Endothelial cell of umbilical vein (primary cell): ENCODE measurements around the gene STRN3. TPM values are rescaled to one million over a fixed set of nuclear protein-coding genes. Genes with fewer than 3 reads are reported as not detected.

Experiments
- BruUV-seq: library from RNA; stranded (reverse); fragments of 400-500 nt; replicated peaks from 2 replicates; lab custom pipeline; 2021; lab: Mats Ljungman, UMichigan
- CTCF ChIA-PET: fragments of 300-600, 350-600 bp; sonication (Branson Sonifier 250); formaldehyde crosslinking; loops from one replicate; lab custom pipeline; 2021; ENCODE audit warnings: antibody characterized with exemption, inconsistent platforms; lab: Charles Lee
- POLR2A ChIA-PET: fragments of 300-600, 350-600 bp; sonication (Branson Sonifier 250); formaldehyde crosslinking; loops from one replicate; lab custom pipeline; 2021; ENCODE audit warnings: antibody characterized with exemption, inconsistent platforms; lab: Charles Lee
- DNase-seq: peaks from one replicate; pipeline ENCODE4 v3.0.0-alpha.2; 2011; ENCODE audit warnings: low read depth, low spot score
- FAIRE-seq: peaks from 2 replicates; lab custom pipeline; 2011; peaks lifted over from hg19 to GRCh38; lab: Jason Lieb, UNC
- H2AFZ ChIP-seq: 2 replicates; pipeline ENCODE4 v1.6.0; 2012; ENCODE audit warnings: low read depth, low read length, control low read depth, inconsistent platforms
- H3K27ac ChIP-seq: 2 replicates; pipeline ENCODE4 v1.5.1; 2011; ENCODE audit warnings: low read depth, mild to moderate bottlenecking, control low read depth, low read length, moderate library complexity; ENCODE audit not compliant: insufficient read depth
- H3K27me3 ChIP-seq, 2 experiments: 2 replicates each; pipeline versions ENCODE4 v1.6.0 to v1.6.1; 2011; ENCODE audit warnings: low read length in 2 of 2, mixed read lengths in 1 of 2; ENCODE audit not compliant: control insufficient read depth in 2 of 2, insufficient read depth in 2 of 2
- H3K36me3 ChIP-seq, 2 experiments: 2 replicates in 1 of 2; 3 replicates in 1 of 2; pipeline ENCODE4 v1.5.1; 2011; ENCODE audit warnings: low read length in 2 of 2, mild to moderate bottlenecking in 1 of 2, moderate library complexity in 1 of 2; ENCODE audit not compliant: control insufficient read depth in 2 of 2, insufficient read depth in 2 of 2; ENCODE audit errors: extremely low read depth in 1 of 2
- H3K4me1 ChIP-seq: 3 replicates; pipeline ENCODE4 v1.5.1; 2011; ENCODE audit warnings: mild to moderate bottlenecking, low read length; ENCODE audit not compliant: control insufficient read depth, insufficient read depth; ENCODE audit errors: extremely low read depth
- H3K4me2 ChIP-seq: 2 replicates; pipeline ENCODE4 v1.6.1; 2011; ENCODE audit warnings: low read length, control low read depth, mixed read lengths; ENCODE audit not compliant: insufficient read depth
- H3K4me3 ChIP-seq, 3 experiments: fragments of 200-600 bp in 1 of 3; sonication (generic), shearing (Covaris generic) in 1 of 3; replicated peaks in 1 of 3; 2 replicates each; pipeline ENCODE4 v1.5.1; 2011 to 2016; ENCODE audit warnings: control low read depth in 3 of 3, low read length in 3 of 3, mild to moderate bottlenecking in 2 of 3, inconsistent platforms in 1 of 3, low read depth in 1 of 3, moderate library complexity in 1 of 3; ENCODE audit not compliant: insufficient read depth in 1 of 3
- H3K79me2 ChIP-seq: 2 replicates; pipeline ENCODE4 v1.6.0; 2012; ENCODE audit warnings: low read length, inconsistent platforms; ENCODE audit not compliant: control insufficient read depth, insufficient read depth
- H3K9ac ChIP-seq: replicated peaks from 2 replicates; pipeline ENCODE3; 2011; ENCODE audit warnings: low read length, control low read depth; ENCODE audit not compliant: insufficient read depth; ENCODE audit errors: extremely low read depth
- H3K9me1 ChIP-seq: replicated peaks from 3 replicates; pipeline ENCODE4 v1.6.0; 2011; ENCODE audit warnings: mild to moderate bottlenecking, low read length; ENCODE audit not compliant: control insufficient read depth, insufficient read depth; ENCODE audit errors: extremely low read depth
- H3K9me3 ChIP-seq: replicated peaks from 2 replicates; pipeline ENCODE4 v1.5.1; 2012; ENCODE audit warnings: low read length, inconsistent platforms; ENCODE audit not compliant: control insufficient read depth, insufficient read depth
- H4K20me1 ChIP-seq: replicated peaks from 2 replicates; pipeline ENCODE3; 2011; ENCODE audit warnings: mild to moderate bottlenecking, low read length; ENCODE audit not compliant: control insufficient read depth, insufficient read depth; ENCODE audit errors: extremely low read depth
- CTCF ChIP-seq, 2 donors: IDR thresholded peaks; 1 replicate in 1 of 2; 2 replicates in 1 of 2; pipeline ENCODE4 v1.5.1; 2011; ENCODE audit warnings: low read length in 2 of 2, mild to moderate bottlenecking in 2 of 2, moderate library complexity in 2 of 2, control low read depth in 1 of 2, inconsistent platforms in 1 of 2, low read depth in 1 of 2; ENCODE audit not compliant: insufficient read depth in 1 of 2; ENCODE audit errors: extremely low read depth in 1 of 2
- EZH2 ChIP-seq: IDR thresholded peaks from 2 replicates; pipeline ENCODE4 v1.6.1; 2012; ENCODE audit warnings: borderline replicate concordance, low read depth, mild to moderate bottlenecking, moderate library complexity, low read length, inconsistent platforms; ENCODE audit not compliant: severe bottlenecking
- FOS ChIP-seq: IDR thresholded peaks from 2 replicates; pipeline ENCODE4 v1.6.1; 2011; ENCODE audit warnings: mild to moderate bottlenecking, low read length, moderate library complexity, borderline replicate concordance; ENCODE audit not compliant: insufficient read depth
- GATA2 ChIP-seq: IDR thresholded peaks from 2 replicates; pipeline ENCODE4 v1.7.0; 2011; ENCODE audit warnings: low read depth, mild to moderate bottlenecking, moderate library complexity, mixed read lengths, low read length; ENCODE audit not compliant: insufficient read length, insufficient read depth
- JUN ChIP-seq: IDR thresholded peaks from 2 replicates; pipeline ENCODE4 v1.6.1; 2011; ENCODE audit warnings: borderline replicate concordance, low read depth; ENCODE audit not compliant: insufficient read length, insufficient read depth
- MAX ChIP-seq: IDR thresholded peaks from 2 replicates; pipeline ENCODE4 v1.6.1; 2011; ENCODE audit not compliant: insufficient read depth, insufficient read length
- MYC ChIP-seq: IDR thresholded peaks from one replicate; pipeline ENCODE4 v1.6.1; 2011; ENCODE audit warnings: mild to moderate bottlenecking, low read depth, low read length
- POLR2A ChIP-seq: IDR thresholded peaks from 2 replicates; pipeline ENCODE4 v1.6.1; 2012; ENCODE audit warnings: low read depth, mild to moderate bottlenecking, control low read depth, low read length
- POLR2AphosphoS5 ChIP-seq: IDR thresholded peaks from 2 replicates; pipeline ENCODE4 v1.6.1; 2012; ENCODE audit warnings: low read depth, mild to moderate bottlenecking, control low read depth, low read length, moderate library complexity; ENCODE audit not compliant: insufficient read depth
- dilution Hi-C: fragments of 300-500 bp; cut with MboI; formaldehyde crosslinking; loops from one replicate; pipeline ENCODE4 v1.15.0; 2019; ENCODE audit warnings: low sequenced_read_pairs; ENCODE audit not compliant: extremely low pct_ligation_motif_present
- intact Hi-C: fragments of 100-400 bp; cut with micrococcal nuclease; formaldehyde crosslinking; loops from one replicate; pipeline ENCODE4 v1.10.0; 2022
- polyA plus RNA-seq, 4 experiments: library from polyadenylated mRNA; depleted of rRNA in 3 of 4; stranded (reverse) in 3 of 4; unstranded in 1 of 4; fragments of >200 nt; gene quantifications; 2 replicates each; pipeline versions ENCODE4 v1.2.1 to v1.2.3, GENCODE V29; 2011 to 2012; ENCODE audit warnings: missing spikeins in 1 of 4
- total RNA-seq: library from RNA; stranded (reverse); gene quantifications from 2 replicates; pipeline ENCODE4 v1.2.3, GENCODE V29; 2021

Gene STRN3
- total and polyA plus RNA-seq, 2 donors (not counting 3 experiments of a cell fraction or from before 2014, with no cell fraction given), result 8.4 to 35.1 TPM

GRCh38 chr14:31024577-31025366, 1.4 kb downstream of the STRN3 start:
- H3K4me2 ChIP-seq, result peak overlapping the region; percentile 87
- H3K36me3 ChIP-seq, result no peaks in the 10 kb centered on the region
- no peak for TF ChIP-seq POLR2AphosphoS5
- no peak for TF ChIP-seq GATA2
- no peak for TF ChIP-seq MYC
- peak; percentile 5 for TF ChIP-seq JUN
- TF ChIP-seq EZH2, result no peak
- TF ChIP-seq MAX, result no peak
- TF ChIP-seq CTCF (IDR thresholded peaks at IDR 0.05; ENCODE audit: extremely low read depth in 1 of 2, insufficient read depth in 1 of 2, low read depth in 1 of 2, low read length in 2 of 2), result no peak
- TF ChIP-seq POLR2A, result no peak
- peak; percentile 63 for TF ChIP-seq FOS
- H3K4me3 ChIP-seq, result peak overlapping the region; percentile 59 to 99 (median 60)
- H3K9ac ChIP-seq, result peak overlapping the region; percentile 92
- no peaks in the 10 kb centered on the region for H3K9me1 ChIP-seq
- H3K27me3 ChIP-seq, result no peaks in the 10 kb centered on the region
- H3K79me2 ChIP-seq, result peaks cover 62% of the 10 kb centered on the region
- H3K9me3 ChIP-seq, result no peaks in the 10 kb centered on the region
- dilution Hi-C loops, result no loop called here
- peak; percentile 38 for FAIRE-seq
- intact Hi-C loops, result loop anchor here (5.0 kb wide), 2 partner anchors 42 to 183 kb away; partner anchors contain the start of gene HECTD1
- BruUV-seq, result TSS peak; percentile 29
- DNase-seq, result peak; percentile 59
- no peak overlapping the region for H2AFZ ChIP-seq
- POLR2A ChIA-PET, result no interaction called here
- peaks cover 9% of the 10 kb centered on the region for H4K20me1 ChIP-seq
- peak overlapping the region; percentile 95 for H3K27ac ChIP-seq
- CTCF ChIA-PET, result interaction anchor here (1.0 to 3.1 kb wide), 4 partner anchors 14 to 58 kb away, joined by 3 to 21 read pairs (median 6); no protein-coding TSS in a partner anchor
- H3K4me1 ChIP-seq, result peaks cover 21% of the 10 kb centered on the region
